Sigmoid colon (tissue), 4 donors: Measurements from ENCODE around the gene FASTK.

Source experiments
- EP300 ChIP-seq, 4 donors: sonication (generic); formaldehyde crosslinking; IDR thresholded peaks; one replicate each; pipeline ENCODE4 v1.6.1; 2017; ENCODE audit warnings: antibody characterized with exemption in 4 of 4
- POLR2AphosphoS5 ChIP-seq, 4 donors: sonication (generic); formaldehyde crosslinking; IDR thresholded peaks; one replicate each; pipeline ENCODE4 v1.6.1; 2017; ENCODE audit warnings: antibody characterized with exemption in 4 of 4
- TF ChIP-seq, protein P1 (sequence below), 4 experiments: fragments of 450-650 bp in 3 of 4; fragments of 200-600 bp in 1 of 4; IDR thresholded peaks; one replicate each; pipeline ENCODE4 v1.5.1; 2016 to 2019; ENCODE audit warnings: antibody characterized with exemption in 4 of 4, mild to moderate bottlenecking in 3 of 4, moderate library complexity in 2 of 4

DNA sequence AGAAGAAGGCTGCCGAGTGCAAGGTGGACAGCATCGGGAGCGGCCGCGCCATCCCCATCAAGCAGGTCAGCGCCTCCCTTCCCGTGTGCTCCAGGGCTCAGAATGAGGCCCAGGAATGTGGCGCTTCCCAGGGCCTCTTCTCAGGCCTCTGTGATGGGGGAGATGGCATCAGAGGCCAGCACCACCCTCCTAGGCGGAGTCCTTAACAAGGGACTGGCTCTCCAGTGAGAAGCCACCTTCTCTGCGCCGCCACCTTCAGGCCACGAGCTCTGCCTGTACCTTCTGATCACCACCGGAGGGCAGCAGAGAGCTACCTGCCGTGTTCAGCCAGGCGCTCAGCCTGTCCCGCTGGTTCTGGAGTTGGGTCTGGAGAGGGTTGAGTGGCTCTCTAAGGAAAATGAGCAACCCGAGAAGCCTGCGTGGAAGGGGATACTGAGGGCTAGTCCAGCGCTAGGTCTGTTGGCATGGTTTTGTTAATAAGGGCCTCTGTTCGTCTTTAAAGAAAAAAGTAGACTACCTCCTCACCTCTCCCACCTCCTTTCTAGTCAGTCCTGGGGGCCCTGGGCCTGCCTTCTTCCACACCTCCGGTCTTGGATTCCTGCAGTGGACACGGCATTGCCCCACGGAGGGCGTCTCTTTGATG is 43.3 kb upstream of the FASTK start:
- TF ChIP-seq, protein P1, sequence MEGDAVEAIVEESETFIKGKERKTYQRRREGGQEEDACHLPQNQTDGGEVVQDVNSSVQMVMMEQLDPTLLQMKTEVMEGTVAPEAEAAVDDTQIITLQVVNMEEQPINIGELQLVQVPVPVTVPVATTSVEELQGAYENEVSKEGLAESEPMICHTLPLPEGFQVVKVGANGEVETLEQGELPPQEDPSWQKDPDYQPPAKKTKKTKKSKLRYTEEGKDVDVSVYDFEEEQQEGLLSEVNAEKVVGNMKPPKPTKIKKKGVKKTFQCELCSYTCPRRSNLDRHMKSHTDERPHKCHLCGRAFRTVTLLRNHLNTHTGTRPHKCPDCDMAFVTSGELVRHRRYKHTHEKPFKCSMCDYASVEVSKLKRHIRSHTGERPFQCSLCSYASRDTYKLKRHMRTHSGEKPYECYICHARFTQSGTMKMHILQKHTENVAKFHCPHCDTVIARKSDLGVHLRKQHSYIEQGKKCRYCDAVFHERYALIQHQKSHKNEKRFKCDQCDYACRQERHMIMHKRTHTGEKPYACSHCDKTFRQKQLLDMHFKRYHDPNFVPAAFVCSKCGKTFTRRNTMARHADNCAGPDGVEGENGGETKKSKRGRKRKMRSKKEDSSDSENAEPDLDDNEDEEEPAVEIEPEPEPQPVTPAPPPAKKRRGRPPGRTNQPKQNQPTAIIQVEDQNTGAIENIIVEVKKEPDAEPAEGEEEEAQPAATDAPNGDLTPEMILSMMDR (IDR thresholded peaks at IDR 0.05), result peak; percentile 93 to 98 (median 96)
- TF ChIP-seq EP300 (IDR thresholded peaks at IDR 0.05) (no peak), POLR2AphosphoS5 (IDR thresholded peaks at IDR 0.05) (no peak)
